Type B pancreatic cell (in vitro differentiated cells): ENCODE results near the gene CACNA1F. TPM values are rescaled to one million over a fixed set of nuclear protein-coding genes. Genes with fewer than 3 reads are reported as not detected.
A peak's percentile ranks its signal among the peaks of the same experiment; 100 is the strongest.

Experiments used
- DNase-seq: peaks from one replicate; pipeline ENCODE4 v3.0.0; 2021; ENCODE audit warnings: mixed read lengths; ENCODE audit not compliant: unreplicated experiment; ENCODE audit errors: extremely low spot score
- H3K27ac Mint-ChIP-seq: 2 replicates; pipeline ENCODE4 v1.8.0; 2021; ENCODE audit warnings: mild to moderate bottlenecking, mixed read lengths
- H3K27me3 Mint-ChIP-seq: 2 replicates; pipeline ENCODE4 v1.8.0; 2021; ENCODE audit warnings: mixed read lengths
- H3K36me3 Mint-ChIP-seq: 2 replicates; pipeline ENCODE4 v1.8.0; 2021; ENCODE audit warnings: mixed read lengths
- H3K4me1 Mint-ChIP-seq: one replicate; pipeline ENCODE4 v1.8.0; 2021; ENCODE audit warnings: mixed read lengths; ENCODE audit not compliant: unreplicated experiment
- H3K4me3 Mint-ChIP-seq: 2 replicates; pipeline ENCODE4 v1.8.0; 2021; ENCODE audit warnings: mild to moderate bottlenecking, mixed read lengths
- H3K9me3 Mint-ChIP-seq: 2 replicates; pipeline ENCODE4 v1.8.0; 2021; ENCODE audit warnings: mixed read lengths
- total RNA-seq: library from RNA; stranded (reverse); gene quantifications from 2 replicates; pipeline ENCODE4 v1.2.1, GENCODE V29; 2021; ENCODE audit warnings: low replicate concordance
- TF ChIP-seq, protein P1 (sequence below): fragments of 200-600 bp; sonication (generic); conservative IDR thresholded peaks from 2 replicates; pipeline ENCODE4 v1.5.0; 2021; ENCODE audit warnings: antibody characterized with exemption, mild to moderate bottlenecking

The CACNA1F gene
- total RNA-seq, 1 donor from 2014 or later, result 0.17 TPM

DNA sequence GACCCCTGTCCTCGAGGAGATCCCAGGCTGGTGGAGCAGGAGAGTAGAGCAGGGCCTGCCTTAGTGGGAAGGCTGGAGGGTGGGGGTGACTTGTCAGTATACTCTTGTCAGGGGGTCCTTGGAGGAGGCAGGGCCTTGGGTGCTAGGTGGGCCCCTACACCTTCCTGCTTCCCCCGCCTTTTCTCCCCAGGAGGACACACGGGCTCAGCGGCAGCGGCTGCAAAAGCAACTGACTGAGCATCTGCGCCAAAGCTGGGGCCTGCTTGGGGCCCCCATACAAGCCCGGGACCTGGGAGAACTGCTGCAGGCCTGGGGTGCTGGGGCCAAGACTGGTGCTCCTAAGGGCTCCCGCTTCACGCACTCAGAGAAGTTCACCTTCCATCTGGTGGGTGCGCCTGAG, 13.4 kb upstream of the CACNA1F start:
- no peaks in the 10 kb centered on the region for H3K9me3 Mint-ChIP-seq
- DNase-seq, result no peak
- TF ChIP-seq, protein P1, sequence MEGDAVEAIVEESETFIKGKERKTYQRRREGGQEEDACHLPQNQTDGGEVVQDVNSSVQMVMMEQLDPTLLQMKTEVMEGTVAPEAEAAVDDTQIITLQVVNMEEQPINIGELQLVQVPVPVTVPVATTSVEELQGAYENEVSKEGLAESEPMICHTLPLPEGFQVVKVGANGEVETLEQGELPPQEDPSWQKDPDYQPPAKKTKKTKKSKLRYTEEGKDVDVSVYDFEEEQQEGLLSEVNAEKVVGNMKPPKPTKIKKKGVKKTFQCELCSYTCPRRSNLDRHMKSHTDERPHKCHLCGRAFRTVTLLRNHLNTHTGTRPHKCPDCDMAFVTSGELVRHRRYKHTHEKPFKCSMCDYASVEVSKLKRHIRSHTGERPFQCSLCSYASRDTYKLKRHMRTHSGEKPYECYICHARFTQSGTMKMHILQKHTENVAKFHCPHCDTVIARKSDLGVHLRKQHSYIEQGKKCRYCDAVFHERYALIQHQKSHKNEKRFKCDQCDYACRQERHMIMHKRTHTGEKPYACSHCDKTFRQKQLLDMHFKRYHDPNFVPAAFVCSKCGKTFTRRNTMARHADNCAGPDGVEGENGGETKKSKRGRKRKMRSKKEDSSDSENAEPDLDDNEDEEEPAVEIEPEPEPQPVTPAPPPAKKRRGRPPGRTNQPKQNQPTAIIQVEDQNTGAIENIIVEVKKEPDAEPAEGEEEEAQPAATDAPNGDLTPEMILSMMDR, result no peak
- H3K27ac Mint-ChIP-seq, result no peak overlapping the region
- H3K27me3 Mint-ChIP-seq, result no peaks in the 10 kb centered on the region
- no peaks in the 10 kb centered on the region for H3K4me1 Mint-ChIP-seq
- peaks cover 4% of the 10 kb centered on the region for H3K36me3 Mint-ChIP-seq
- no peak overlapping the region for H3K4me3 Mint-ChIP-seq

DNA sequence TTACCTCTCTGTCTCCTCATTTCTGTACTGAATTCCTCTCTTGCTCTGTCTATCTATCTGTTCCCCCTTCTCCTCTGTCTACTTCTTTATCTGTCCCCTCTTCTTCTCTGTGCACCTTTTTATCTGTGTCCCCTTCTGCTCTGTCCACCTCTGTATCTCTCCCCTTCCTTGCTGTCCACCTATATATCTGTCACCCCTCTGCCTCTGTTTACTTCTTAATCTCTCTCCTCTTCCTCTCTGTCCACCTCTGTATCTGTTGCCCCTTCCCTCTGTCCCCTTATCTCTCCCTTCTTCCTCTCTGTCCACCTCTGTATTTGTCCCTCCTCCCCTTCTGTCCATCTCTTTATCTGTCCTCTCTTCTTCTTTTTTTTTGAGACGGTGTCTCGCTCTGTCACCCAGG, 11.1 kb upstream of the CACNA1F start:
- no peak overlapping the region for H3K27ac Mint-ChIP-seq
- no peaks in the 10 kb centered on the region for H3K27me3 Mint-ChIP-seq
- H3K4me1 Mint-ChIP-seq, result no peaks in the 10 kb centered on the region
- DNase-seq, result no peak
- TF ChIP-seq, protein P1, result no peak
- H3K9me3 Mint-ChIP-seq, result no peaks in the 10 kb centered on the region
- no peaks in the 10 kb centered on the region for H3K36me3 Mint-ChIP-seq
- no peak overlapping the region for H3K4me3 Mint-ChIP-seq

GRCh38 chrX:49243166-49243565, 10.0 kb upstream of the CACNA1F start:
- no peak for DNase-seq
- Mint-ChIP-seq H3K27me3 (no peaks in the 10 kb centered on the region), H3K27ac (no peak overlapping the region), H3K4me3 (no peak overlapping the region), H3K9me3 (no peaks in the 10 kb centered on the region), H3K36me3 (no peaks in the 10 kb centered on the region), H3K4me1 (no peaks in the 10 kb centered on the region)
- TF ChIP-seq, protein P1, result no peak

DNA sequence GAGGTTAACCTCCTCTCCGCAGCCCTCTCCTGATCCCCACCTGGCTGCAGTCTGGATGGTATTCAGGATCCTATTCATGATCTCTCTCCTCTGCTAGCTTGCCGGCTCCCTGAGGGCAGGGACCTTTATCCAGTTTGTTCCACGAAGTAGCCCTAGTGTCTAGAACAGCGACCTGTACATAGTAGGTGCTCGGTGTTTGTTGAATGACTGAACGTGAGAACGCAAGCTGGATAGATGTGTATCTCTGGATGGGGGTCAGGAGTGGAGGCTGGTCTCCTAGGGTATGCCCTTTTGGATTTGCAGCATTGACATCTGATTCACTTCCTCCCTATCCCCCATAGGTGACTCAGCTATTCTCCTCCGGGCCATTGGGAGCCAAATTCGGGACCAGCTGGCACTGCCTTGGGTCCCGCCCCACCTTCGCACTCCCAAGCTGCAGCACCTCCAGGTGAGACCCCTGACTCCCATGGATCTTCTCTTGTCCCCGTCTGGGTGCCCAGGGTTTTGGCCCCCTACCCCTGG, 9.5 kb upstream of the CACNA1F start:
- no peaks in the 10 kb centered on the region for H3K36me3 Mint-ChIP-seq
- TF ChIP-seq, protein P1, result no peak
- H3K4me3 Mint-ChIP-seq, result no peak overlapping the region
- H3K9me3 Mint-ChIP-seq, result no peaks in the 10 kb centered on the region
- H3K4me1 Mint-ChIP-seq, result no peaks in the 10 kb centered on the region
- no peak overlapping the region for H3K27ac Mint-ChIP-seq
- no peaks in the 10 kb centered on the region for H3K27me3 Mint-ChIP-seq
- DNase-seq, result no peak

DNA sequence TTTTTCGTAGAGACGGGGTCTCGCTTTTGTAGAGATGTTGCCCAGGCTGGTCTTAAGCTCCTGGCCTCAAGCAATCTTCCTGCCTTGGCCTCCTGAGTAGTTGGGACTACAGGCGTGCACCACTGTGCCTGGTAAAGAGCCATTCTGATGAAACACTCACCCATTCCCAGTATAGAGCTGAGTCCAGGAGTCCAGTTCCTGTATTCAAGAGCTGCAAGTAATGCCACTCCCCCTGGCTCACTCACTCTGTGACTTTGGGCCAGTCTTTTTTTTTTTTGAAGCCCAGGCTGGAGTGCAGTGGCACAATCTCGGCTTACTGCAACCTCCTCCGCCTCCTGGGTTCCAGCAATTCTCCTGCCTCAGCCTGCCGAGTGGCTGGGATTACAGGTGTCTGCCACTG, 5.6 kb upstream of the CACNA1F start:
- TF ChIP-seq, protein P1, result no peak
- Mint-ChIP-seq H3K27me3 (no peaks in the 10 kb centered on the region), H3K9me3 (no peaks in the 10 kb centered on the region), H3K36me3 (no peaks in the 10 kb centered on the region), H3K4me3 (no peak overlapping the region), H3K4me1 (peaks cover 5% of the 10 kb centered on the region), H3K27ac (no peak overlapping the region)
- DNase-seq, result no peak

GRCh38 chrX:49237060-49237459, 3.9 kb upstream of the CACNA1F start:
- TF ChIP-seq, protein P1, result no peak
- no peak for DNase-seq
- peak overlapping the region; percentile 42 for H3K4me3 Mint-ChIP-seq
- no peaks in the 10 kb centered on the region for H3K36me3 Mint-ChIP-seq
- peaks cover 3% of the 10 kb centered on the region for H3K9me3 Mint-ChIP-seq
- no peak overlapping the region for H3K27ac Mint-ChIP-seq
- peaks cover 5% of the 10 kb centered on the region for H3K4me1 Mint-ChIP-seq
- no peaks in the 10 kb centered on the region for H3K27me3 Mint-ChIP-seq
